Liver (tissue), 3 donors: Measurements from ENCODE around the gene STXBP6.

Experiments used
- ATF3 ChIP-seq: IDR thresholded peaks from 2 replicates; pipeline ENCODE4 v1.6.1; 2016; ENCODE audit warnings: antibody characterized with exemption
- CTCF ChIP-seq: fragments of 150-350 bp; IDR thresholded peaks from 2 replicates; pipeline ENCODE4 v1.5.1; 2017; ENCODE audit warnings: improper control_type of control experiment, low read depth, low read length; ENCODE audit not compliant: missing input control
- EGR1 ChIP-seq, 2 donors: IDR thresholded peaks; 2 replicates each; pipeline ENCODE4 v1.6.1; 2016 to 2018; ENCODE audit warnings: antibody characterized with exemption in 2 of 2, low read depth in 2 of 2
- GABPA ChIP-seq, 2 donors: IDR thresholded peaks in 1 of 2; conservative IDR thresholded peaks in 1 of 2; 2 replicates each; pipeline ENCODE4 v1.6.1; 2016; ENCODE audit warnings: antibody characterized with exemption in 2 of 2, mild to moderate bottlenecking in 1 of 2, moderate library complexity in 1 of 2
- JUND ChIP-seq, 2 donors: IDR thresholded peaks; 2 replicates each; pipeline ENCODE4 v1.6.1; 2016; ENCODE audit warnings: antibody characterized with exemption in 2 of 2
- MAX ChIP-seq: IDR thresholded peaks from 2 replicates; pipeline ENCODE4 v1.6.1; 2016; ENCODE audit warnings: antibody characterized with exemption
- RAD21 ChIP-seq, 2 donors: IDR thresholded peaks; 2 replicates each; pipeline ENCODE4 v1.6.1; 2016; ENCODE audit warnings: antibody characterized with exemption in 2 of 2, mild to moderate bottlenecking in 2 of 2
- REST ChIP-seq: IDR thresholded peaks from 2 replicates; pipeline ENCODE4 v1.6.1; 2016; ENCODE audit warnings: antibody characterized with exemption, mild to moderate bottlenecking
- RXRA ChIP-seq, 2 donors: IDR thresholded peaks; 2 replicates each; pipeline ENCODE4 v1.6.1; 2017 to 2018; ENCODE audit warnings: antibody characterized with exemption in 2 of 2, mild to moderate bottlenecking in 1 of 2
- TAF1 ChIP-seq: conservative IDR thresholded peaks from 2 replicates; pipeline ENCODE4 v1.6.1; 2016; ENCODE audit warnings: antibody characterized with exemption, mild to moderate bottlenecking
- YY1 ChIP-seq: IDR thresholded peaks from 2 replicates; pipeline ENCODE4 v1.6.1; 2016; ENCODE audit warnings: antibody characterized with exemption, mild to moderate bottlenecking
- ZBTB33 ChIP-seq: IDR thresholded peaks from 2 replicates; pipeline ENCODE4 v1.6.1; 2016; ENCODE audit warnings: antibody characterized with exemption
- donor health status: healthy.
- donor health status: healthy.

GRCh38 chr14:24935796-24936195 is 114.2 kb downstream of the STXBP6 start:
- TF ChIP-seq CTCF (no peak), TAF1 (no peak), RXRA (IDR thresholded peaks at IDR 0.05) (no peak), JUND (IDR thresholded peaks at IDR 0.05) (no peak), GABPA (IDR thresholded peaks at IDR 0.05 in 1 of 2, conservative IDR thresholded peaks at IDR 0.05 in 1 of 2) (no peak), ATF3 (no peak), REST (no peak), MAX (no peak), YY1 (no peak), EGR1 (IDR thresholded peaks at IDR 0.05; ENCODE audit: low read depth in 2 of 2) (no peak), RAD21 (IDR thresholded peaks at IDR 0.05) (no peak), ZBTB33 (no peak)
